Measurements from ENCODE around the gene DNAJC13. TPM values are rescaled to one million over a fixed set of nuclear protein-coding genes. Genes with fewer than 3 reads are reported as not detected.
A peak's percentile ranks its signal among the peaks of the same experiment; 100 is the strongest.

Gene DNAJC13
- total and polyA plus RNA-seq, 12 donors: 7.4 to 50.5 (median 38.4) TPM

GRCh38 chr3:132536442-132537153 is 119.3 kb downstream of the DNAJC13 start:
- Histone ChIP-seq H3K4me3 (no peak overlapping the region), H3K27me3 (no peaks in the 10 kb centered on the region), H3K4me1 (replicated peaks in 1 of 2) (no peaks in the 10 kb centered on the region), H3K36me3 (replicated peaks in 1 of 2) (peaks cover 0 to 26% of the 10 kb centered on the region in 2 donors), H3K27ac (no peak overlapping the region), H3K9me3 (replicated peaks in 1 of 3) (no peaks in the 10 kb centered on the region)
- intact Hi-C loops (cut with DNase I): loop anchor here (2.0 to 5.0 kb wide), 2 partner anchors 106 kb away; no protein-coding TSS in a partner anchor
- no peak for TF ChIP-seq POLR2A (IDR thresholded peaks at IDR 0.05)
- no peak for TF ChIP-seq CTCF (IDR thresholded peaks at IDR 0.05)
- DNase-seq: no peak
- 80 to 91% (median 87%) methylated on average over 3 of the region's 3 CpGs for WGBS, 4 donors

DNA sequence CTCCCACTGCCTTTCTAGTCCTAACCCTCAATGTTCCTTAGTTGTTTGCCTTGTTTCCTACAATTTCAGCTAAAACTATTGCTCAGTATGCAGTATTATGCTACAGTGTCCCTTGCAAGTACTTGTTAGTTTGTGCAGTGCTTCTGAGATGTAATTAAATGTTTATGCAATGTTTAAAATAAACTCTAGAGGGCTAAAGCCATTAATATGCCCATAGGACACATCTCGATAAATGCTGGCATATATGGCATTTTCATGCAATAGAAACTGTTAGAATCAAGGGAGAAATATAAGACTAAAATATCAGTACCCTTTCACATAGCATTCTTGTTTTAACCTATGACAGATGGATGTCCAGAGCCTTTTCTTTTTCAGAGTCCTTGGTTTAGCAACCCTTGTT is 120.0 kb downstream of the DNAJC13 start:
- 85 to 95% (median 94%) methylated on average over 1 of the region's 1 CpG for WGBS, 4 donors
- peak in 1 of 6 experiments; percentile 5 for TF ChIP-seq CTCF (IDR thresholded peaks at IDR 0.05)
- TF ChIP-seq POLR2A (IDR thresholded peaks at IDR 0.05): no peak
- Histone ChIP-seq H3K36me3 (replicated peaks in 1 of 2) (peaks cover 0 to 26% of the 10 kb centered on the region in 2 donors), H3K27ac (no peak overlapping the region), H3K4me3 (no peak overlapping the region), H3K27me3 (no peaks in the 10 kb centered on the region), H3K4me1 (replicated peaks in 1 of 2) (no peaks in the 10 kb centered on the region), H3K9me3 (replicated peaks in 1 of 3) (no peaks in the 10 kb centered on the region)
- intact Hi-C loops (cut with DNase I): loop anchor here (2.0 to 5.0 kb wide), 2 partner anchors 105 to 106 kb away; no protein-coding TSS in a partner anchor
- no peak for DNase-seq

DNA sequence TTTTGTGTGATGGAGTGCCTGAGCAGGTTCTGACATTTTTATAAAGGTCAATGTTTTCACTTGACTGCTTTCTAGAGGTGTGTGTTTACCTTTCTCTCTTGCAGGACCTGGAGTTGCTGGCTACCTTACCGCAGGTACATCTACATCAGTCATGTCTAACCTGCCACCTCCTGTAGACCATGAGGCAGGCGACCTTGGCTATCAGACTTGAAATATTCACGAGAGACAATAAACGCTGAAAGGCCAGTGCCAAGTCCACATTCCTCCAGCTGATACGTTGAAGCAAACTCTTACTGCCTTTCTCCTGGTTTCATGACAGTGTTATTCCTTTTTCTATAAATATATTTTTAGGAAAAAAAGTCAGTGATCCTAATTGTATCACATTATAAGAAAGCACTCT is 120.8 kb downstream of the DNAJC13 start:
- intact Hi-C loops (cut with DNase I): loop anchor here in 1 of 2 donors (5.0 kb wide), 1 partner anchor 104 kb away; no protein-coding TSS in a partner anchor
- Histone ChIP-seq H3K36me3 (replicated peaks in 1 of 2) (peaks cover 0 to 26% of the 10 kb centered on the region in 2 donors), H3K27ac (no peak overlapping the region), H3K4me1 (replicated peaks in 1 of 2) (peaks cover under 1 to 5% of the 10 kb centered on the region in 2 donors), H3K27me3 (no peaks in the 10 kb centered on the region), H3K4me3 (no peak overlapping the region), H3K9me3 (replicated peaks in 1 of 3) (no peaks in the 10 kb centered on the region)
- WGBS, 4 donors: 46 to 65% (median 49%) methylated on average over 5 of the region's 5 CpGs
- TF ChIP-seq CTCF (IDR thresholded peaks at IDR 0.05): no peak
- TF ChIP-seq POLR2A (IDR thresholded peaks at IDR 0.05): no peak
- peak in 1 of 7 donors; percentile 24 for DNase-seq

GRCh38 chr3:132539681-132540080 is 122.4 kb downstream of the DNAJC13 start:
- Histone ChIP-seq H3K4me1 (replicated peaks in 1 of 2) (peaks cover 5 to 9% of the 10 kb centered on the region in 2 donors), H3K9me3 (replicated peaks in 1 of 3) (no peaks in the 10 kb centered on the region), H3K27me3 (no peaks in the 10 kb centered on the region), H3K4me3 (no peak overlapping the region), H3K36me3 (replicated peaks in 1 of 2) (peaks cover 0 to 26% of the 10 kb centered on the region in 2 donors), H3K27ac (no peak overlapping the region)
- 71 to 94% (median 72%) methylated on average over 3 of the region's 3 CpGs for WGBS, 4 donors
- TF ChIP-seq POLR2A (IDR thresholded peaks at IDR 0.05) (no peak), CTCF (IDR thresholded peaks at IDR 0.05) (no peak)
- intact Hi-C loops (cut with DNase I): loop anchor here in 1 of 2 donors (5.0 kb wide), 1 partner anchor 103 kb away; no protein-coding TSS in a partner anchor
- DNase-seq: no peak
